Neural cell (in vitro differentiated cells): ENCODE results near the gene SOS1.

ENCODE experiments used
- EP300 ChIP-seq: fragments of 450-650 bp; conservative IDR thresholded peaks from 2 replicates; pipeline ENCODE4 v1.6.1; 2014; ENCODE audit warnings: antibody characterized with exemption, mild to moderate bottlenecking, moderate library complexity; ENCODE audit not compliant: poor library complexity, severe bottlenecking
- EZH2 ChIP-seq: fragments of 200-600, 300-800 bp; shearing (Covaris generic), sonication (generic); IDR thresholded peaks from 2 replicates; pipeline ENCODE4 v1.6.1; 2014; ENCODE audit warnings: antibody characterized with exemption, low read length, borderline replicate concordance, mild to moderate bottlenecking; ENCODE audit not compliant: insufficient read depth, poor library complexity, severe bottlenecking
- POLR2AphosphoS5 ChIP-seq: IDR thresholded peaks from 2 replicates; pipeline ENCODE4 v1.6.1; 2012
- RAD21 ChIP-seq: fragments of 450-650 bp; conservative IDR thresholded peaks from 2 replicates; pipeline ENCODE4 v1.6.1; 2014; ENCODE audit warnings: antibody characterized with exemption, mild to moderate bottlenecking, moderate library complexity
- TAF1 ChIP-seq: IDR thresholded peaks from 2 replicates; pipeline ENCODE4 v1.6.1; 2012; ENCODE audit warnings: low read depth
- TF ChIP-seq, protein P1 (sequence below): fragments of 450-650 bp; IDR thresholded peaks from 2 replicates; pipeline ENCODE4 v1.5.1; 2014; ENCODE audit warnings: antibody characterized with exemption, mild to moderate bottlenecking, moderate library complexity; ENCODE audit not compliant: poor library complexity, severe bottlenecking

DNA sequence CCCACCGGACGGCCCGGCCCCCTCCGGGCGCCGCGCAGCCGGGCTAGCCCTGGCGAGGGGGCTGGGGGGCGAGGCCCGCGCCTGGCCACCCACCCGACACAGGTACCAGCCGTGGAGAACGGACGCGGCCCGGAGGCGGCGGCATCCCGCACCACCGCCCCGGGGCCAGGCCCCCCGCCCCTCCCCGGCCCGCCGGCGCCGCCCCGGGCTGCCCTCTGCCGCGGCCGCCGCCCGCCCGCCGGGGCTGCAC is 405 bp downstream of the SOS1 start:
- TF ChIP-seq POLR2AphosphoS5, result no peak
- no peak for TF ChIP-seq EZH2
- TF ChIP-seq EP300, result no peak
- TF ChIP-seq, protein P1, sequence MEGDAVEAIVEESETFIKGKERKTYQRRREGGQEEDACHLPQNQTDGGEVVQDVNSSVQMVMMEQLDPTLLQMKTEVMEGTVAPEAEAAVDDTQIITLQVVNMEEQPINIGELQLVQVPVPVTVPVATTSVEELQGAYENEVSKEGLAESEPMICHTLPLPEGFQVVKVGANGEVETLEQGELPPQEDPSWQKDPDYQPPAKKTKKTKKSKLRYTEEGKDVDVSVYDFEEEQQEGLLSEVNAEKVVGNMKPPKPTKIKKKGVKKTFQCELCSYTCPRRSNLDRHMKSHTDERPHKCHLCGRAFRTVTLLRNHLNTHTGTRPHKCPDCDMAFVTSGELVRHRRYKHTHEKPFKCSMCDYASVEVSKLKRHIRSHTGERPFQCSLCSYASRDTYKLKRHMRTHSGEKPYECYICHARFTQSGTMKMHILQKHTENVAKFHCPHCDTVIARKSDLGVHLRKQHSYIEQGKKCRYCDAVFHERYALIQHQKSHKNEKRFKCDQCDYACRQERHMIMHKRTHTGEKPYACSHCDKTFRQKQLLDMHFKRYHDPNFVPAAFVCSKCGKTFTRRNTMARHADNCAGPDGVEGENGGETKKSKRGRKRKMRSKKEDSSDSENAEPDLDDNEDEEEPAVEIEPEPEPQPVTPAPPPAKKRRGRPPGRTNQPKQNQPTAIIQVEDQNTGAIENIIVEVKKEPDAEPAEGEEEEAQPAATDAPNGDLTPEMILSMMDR, result no peak
- TF ChIP-seq TAF1, result no peak
- no peak for TF ChIP-seq RAD21
